Midbrain (tissue), 1 donor: Measurements from ENCODE around the gene TBPL1.

Experiments
- DNase-seq: peaks from one replicate; lab custom pipeline; 2025; lab: John Stamatoyannopoulos, UW

Gene TBPL1

DNA sequence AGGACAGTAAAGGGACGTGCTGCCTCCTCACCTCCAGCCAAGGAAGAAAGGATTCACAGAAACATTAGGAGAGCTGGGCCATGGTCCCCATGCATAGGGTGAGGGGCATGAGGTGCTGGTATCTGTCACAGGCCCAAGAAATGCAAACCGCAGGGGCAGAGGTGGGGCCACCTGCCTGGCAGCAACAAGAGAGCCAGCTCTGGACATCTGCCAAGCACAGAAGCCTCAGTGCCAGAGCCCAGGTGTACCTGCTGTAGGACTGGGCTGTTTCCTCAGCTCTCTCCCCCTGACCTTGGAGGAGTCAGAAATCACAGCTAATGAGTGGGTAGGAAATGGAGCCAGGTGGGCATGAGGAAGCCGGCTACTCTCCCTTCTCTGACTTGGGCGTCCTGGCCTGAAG is 54.1 kb downstream of the TBPL1 start:
- DNase-seq: no peak

DNA sequence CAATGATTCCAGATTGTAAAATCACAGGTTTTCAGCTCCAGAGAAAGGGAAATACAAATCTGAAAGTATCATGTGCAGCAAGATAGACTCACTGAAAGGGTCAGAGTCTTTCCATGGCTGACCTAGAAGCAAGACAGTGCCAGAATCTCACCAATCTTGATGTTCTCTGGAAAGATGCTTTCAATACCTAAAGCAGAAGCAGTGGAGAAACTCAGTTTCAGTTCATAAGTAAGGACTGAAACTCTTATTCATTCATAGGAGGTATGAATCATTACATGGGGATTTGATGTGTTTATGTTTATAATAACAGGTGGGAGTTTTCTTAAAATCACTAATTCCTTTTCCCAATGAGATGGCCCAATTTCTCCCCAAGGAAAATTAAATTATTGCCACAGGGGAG is 56.9 kb downstream of the TBPL1 start:
- DNase-seq: no peak

DNA sequence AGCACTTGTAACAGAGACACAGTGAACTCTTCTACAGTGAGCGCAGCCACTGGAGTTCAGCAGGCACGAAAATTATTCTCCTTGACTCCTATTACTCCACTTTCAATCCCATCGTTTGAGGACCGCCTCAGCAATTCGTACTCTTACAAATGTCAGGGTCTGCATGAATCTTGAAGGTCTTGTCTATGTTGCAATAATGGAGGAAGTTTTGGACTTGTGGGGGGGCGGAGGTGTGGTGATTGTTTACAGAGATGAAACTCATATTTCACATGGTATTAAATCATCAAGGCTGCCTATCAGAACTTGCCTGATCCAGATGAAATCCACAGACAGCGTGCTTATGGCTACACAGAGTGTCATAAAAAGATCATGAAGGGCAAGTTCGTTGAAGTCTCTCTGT is 57.4 kb downstream of the TBPL1 start:
- no peak for DNase-seq

DNA sequence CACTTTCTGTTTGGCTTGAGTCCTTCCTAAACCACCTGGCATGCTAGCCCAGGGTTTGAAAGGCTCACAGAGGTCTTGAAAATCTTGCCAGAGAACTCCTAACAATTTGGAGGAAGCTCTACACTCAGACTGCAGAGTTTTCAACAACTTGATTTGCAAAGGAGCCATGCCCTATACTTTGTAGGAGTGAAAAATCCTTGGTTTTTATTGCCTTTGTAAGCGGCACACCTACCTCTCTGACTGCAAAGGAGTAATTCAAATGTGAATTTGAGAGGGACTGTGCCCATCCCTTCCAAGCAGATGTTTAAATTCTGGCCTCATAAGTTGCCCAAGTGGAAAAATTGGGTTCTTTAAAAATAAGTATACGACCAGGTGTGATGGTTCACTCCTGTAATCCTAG is 58.0 kb downstream of the TBPL1 start:
- DNase-seq: no peak

DNA sequence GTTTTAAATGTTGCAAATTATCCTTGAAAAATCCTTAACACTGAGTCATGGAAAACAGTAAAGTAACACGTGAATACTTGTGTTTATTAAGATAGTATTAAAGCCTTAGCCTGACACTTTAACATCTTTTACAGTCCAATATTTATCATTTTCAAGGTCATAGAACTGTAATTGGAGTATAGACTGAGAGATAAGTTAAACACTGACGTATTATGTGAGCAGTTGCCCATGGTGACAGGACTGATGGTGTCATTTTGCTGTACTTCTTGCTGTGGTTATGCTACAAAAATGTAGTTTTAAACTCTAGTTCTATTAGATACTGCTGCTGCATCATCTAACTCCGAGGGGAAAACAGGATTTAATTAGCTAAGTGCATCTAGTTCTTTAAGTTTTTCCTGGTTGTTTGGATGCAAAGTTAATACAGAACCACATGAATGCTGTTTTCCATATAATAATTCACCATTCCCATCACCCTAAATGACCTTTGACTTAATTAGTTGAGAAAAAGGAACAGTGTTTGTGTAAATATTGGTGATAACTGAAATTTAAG is 61.6 kb downstream of the TBPL1 start:
- no peak for DNase-seq

DNA sequence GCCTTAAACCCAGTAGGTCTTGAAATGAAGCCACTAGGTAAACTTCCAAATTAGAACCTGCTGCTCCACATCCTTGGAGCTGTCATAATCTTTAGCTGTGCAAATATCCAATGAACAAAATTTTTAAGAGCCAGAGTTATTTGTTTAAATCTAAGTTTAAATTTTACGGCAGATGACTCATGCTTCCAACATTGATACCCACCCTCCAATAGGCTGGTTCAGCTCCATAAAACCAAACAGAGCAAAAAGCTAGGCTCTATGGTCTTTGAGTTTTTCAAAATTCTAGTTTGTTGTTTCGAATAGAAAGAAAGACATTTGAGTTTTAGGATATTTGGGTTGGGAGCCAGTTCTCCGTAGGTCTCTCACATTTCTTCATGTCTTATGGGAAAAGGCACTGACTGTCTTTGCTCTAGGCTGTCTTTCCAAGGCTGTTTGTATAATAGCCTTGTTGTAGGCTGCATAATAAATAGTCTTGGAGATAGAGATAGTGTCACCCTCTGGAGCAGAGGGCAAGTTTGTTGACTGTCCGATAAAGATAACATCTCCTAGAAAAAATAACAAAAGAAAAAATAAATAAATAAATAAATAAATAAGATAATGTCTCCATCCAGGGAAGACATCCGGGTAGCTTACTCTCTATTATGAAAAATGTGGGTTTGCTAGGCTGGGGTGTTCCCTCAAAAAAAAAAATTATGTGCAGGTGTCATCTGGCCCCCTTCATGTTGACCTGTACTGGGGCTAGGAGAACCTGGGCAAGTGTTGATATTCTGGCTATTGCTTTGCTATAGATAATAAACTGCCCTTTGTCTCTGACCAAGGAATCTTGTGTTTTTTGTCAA is 62.9 kb downstream of the TBPL1 start:
- no peak for DNase-seq

DNA sequence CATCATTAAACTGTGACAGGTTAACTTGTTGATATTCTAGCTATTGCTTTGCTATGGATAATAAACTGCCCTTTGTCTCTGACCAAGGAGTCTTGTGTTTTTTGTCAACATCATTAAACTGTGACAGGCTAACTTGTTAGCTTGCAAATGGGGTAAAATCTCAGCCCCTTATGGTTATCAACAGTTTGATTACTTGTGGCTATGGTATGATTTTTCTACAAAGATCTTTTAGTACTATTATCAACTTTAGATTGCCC is 63.5 kb downstream of the TBPL1 start:
- no peak for DNase-seq

DNA sequence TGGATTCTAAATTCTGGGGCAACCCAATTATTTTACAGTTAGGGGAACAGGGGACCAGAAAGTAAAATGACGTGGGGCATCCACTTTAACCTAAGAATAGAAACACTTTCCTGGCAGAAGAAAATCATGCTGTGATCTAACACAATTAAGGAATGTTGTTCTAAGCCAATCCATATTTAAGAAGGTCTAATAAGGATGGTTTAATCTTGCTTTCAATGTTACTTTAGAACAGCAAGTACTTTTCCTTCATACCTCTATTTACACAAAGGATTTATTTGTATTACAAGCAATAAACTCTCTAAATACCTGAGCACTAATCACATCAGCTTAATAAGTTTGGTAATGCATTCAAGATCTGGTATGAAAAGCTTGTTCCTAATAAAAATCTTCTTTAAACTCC is 67.0 kb downstream of the TBPL1 start:
- DNase-seq: no peak

DNA sequence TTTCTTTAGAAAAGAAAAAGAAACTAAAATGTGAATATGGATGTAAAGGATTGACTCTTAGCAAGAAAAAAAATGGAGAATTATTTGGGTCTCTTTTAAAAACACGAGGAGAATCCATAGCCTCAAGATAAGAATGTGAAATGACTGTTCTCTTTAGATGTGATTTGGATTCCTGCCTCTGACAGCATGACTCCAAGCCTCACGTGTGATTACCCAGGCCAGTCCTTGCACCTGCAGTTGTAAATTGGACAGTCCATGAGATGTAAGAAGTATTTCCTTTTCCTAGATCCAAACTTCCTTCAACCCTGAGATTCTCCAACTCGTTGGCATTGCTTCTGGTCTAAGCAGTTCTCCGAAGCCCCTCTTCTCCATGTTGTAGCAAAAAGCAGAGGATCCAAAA is 67.5 kb downstream of the TBPL1 start:
- DNase-seq: no peak

DNA sequence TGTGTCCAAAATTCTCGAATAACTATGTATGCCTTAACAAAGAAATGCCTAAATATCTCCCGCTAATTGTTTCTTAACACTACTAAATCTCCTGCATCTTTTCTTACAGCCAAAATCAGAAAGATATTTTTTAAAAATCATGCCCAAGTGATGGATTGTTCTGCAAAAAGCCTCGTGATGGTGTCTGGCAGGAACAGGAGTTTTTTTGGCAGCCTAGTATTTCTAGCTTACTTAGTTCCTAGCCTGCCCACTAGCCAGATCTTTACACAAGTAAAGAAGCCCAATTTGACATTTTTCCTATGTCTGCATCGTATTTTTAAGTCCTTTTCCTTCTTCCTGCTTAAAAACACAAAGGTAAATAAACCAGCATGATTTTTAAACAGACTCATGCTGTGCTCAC is 67.9 kb downstream of the TBPL1 start:
- DNase-seq: peak; percentile 7

DNA sequence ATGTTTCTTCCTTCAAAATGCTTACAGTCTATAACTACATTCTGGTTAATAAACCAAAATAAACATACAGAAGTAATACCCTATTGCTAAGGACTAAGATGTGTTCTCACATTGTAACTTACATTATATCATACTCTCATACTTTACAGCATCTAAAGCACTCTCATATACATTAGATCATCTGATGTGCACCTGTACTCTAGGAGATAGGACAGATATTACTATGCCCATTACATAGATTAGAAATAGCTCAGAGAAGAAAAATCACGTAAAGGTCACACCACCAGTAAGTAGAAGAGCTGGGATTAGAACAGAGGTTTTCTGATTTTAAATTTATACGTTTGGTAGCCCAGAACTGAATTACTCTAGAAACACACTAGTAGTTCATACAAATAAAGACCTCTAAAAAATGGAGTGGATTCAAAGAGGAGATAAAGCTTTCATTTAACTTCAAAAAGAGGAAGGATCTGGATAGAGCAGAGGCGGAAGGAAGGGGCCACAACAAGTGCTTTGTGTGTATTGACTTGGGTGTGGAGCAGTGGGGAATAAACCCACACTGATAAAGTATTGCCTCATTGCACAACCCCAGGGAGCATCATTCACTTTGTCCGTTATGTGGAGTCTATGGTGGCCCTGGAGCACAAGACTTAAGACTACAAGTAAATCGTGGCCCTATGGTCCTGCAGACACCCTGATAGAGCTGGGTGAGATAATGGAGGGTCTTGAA is 68.5 kb downstream of the TBPL1 start:
- no peak for DNase-seq

DNA sequence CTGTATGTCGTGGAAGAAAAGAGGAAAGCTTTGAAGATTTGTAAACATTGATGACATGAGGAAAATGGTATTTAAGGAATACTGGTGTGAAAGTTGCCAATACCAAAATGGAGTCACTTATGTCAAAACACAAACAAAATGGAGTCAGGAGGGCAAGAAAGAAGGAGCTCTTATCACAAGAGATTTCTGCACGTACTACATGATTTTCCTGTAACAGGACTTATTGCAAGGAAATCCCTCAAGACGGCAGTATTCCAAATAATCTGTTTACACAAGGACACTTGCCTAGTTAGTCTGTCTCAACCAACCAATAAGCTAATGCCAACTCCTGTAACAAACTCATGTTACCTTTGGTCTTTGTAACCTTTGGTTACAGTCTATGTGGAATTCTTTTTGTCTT is 69.6 kb downstream of the TBPL1 start:
- DNase-seq: no peak

DNA sequence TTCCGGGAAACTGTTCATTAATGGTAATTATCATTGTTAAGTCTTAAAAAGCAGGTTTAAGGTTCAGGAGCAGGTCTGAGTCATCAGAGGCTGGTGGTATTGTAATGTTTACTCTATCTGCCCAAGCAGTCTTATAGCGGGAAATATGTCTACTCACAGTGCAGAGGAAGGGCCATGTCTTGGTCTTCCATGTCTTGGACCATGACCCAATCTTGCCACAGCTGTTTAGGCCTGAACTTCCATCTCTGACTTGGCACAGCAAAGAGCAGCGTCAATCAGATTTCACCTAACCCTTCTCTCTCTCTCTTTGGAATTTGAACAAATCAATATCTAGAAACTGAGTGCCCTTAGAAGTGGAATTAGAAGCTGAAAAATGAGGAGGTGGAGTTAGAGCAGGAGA is 73.6 kb downstream of the TBPL1 start:
- no peak for DNase-seq

DNA sequence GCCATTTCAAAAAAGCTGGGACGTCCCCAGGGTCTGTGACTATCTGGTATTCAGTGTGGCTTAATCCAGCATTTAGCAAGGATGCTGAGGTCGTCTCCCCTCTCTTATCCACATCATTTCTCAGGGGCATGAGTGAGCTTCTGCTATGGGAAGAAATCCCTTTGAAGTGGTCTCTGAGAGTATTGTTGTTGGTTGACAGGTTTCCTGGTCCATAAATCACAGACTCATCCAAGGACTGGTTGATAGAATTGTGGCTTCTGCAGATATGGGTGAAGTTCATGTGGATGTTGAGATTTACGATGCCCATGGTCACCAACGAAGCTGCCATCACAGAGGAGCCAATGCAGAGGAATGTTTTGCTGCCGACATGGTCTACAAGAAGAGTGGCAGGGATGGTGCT is 75.4 kb downstream of the TBPL1 start:
- no peak for DNase-seq

DNA sequence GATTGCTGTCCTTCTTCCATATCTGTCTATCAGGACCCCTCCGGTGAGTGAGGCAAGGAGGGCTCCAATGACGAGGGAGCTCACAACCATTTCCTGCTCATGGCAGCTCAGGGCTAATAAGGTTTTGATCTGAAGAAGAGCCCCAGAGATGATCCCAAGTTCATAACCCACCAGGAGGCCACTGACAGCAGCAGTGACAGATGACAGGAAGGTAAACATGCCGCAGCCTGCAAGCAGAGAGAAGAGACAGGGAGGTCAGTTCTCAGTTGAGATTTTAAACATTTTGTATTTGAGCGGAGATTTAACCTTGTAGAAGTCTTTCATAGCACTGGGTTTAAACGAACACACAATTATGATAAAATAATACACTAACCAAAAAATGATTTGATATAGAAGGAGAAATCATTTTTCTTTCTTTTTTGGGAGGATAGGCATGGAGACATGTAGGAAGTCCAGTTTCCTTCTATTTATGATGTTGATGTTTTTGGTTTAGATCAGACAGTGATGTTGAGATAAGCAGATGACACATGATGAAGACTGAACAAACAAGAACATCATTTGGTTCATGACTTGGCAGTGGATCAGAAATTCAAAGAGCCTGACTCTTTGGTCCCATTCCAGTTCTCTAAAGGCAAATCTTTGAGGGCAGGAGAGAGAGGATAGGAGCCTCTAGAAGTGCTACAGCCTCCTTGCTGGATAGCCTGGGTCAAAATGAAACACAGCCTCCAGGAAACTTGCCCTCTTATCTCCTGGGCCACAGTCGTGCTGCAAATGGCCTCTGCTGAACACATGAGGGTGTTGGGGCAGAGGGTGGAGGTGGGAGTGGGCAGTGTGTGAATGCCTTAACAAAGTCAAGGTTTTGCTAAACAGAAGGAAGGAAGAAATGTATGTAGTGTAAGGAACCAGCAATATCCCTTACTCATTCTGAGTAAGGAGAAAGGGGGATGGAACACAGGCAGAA is 76.8 kb downstream of the TBPL1 start:
- no peak for DNase-seq

DNA sequence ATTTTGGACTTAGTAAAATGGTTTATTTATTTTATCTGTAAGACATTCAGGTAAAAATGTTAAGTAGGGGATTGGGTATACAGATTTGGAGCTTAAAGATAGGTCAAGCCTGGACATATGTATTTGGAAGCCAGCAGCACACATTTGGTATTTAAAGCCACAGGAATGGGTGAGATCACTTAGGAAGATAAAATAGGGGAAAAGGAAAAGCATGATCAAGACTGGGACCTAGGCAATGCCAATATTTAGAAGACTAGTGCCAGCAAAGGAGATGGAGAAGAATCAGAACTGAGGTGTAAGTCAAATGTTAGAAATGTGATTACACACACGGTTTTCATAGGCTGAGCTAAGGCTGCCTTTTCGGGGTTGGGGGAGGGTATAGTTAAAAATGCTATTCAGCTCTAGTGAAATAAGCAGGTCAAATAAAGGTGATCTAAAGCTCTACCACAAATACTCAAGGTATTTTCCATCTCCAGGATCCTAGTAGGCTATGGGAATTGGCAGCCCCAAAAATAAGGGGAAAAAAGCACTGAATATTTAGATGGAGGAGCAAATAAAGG is 78.8 kb downstream of the TBPL1 start:
- no peak for DNase-seq

DNA sequence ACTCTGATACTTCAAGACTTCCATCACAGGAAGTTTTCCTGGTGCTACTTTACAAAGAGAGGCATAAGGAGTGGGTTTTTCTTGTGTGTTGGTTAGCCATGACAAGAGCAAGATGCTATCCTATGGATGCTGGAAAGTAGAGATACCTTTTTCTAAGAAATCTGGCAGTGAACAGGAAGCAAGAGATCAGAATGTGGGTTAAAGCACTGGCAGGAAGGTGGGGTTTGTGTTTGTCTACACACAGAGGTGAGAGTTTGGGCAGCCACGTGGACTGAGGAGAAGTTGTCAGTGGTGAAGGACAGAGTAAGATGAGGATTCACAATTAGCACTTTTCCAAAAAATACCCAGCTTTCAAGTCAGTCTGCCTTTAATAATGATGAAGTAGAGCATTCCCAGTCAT is 81.5 kb downstream of the TBPL1 start:
- no peak for DNase-seq

DNA sequence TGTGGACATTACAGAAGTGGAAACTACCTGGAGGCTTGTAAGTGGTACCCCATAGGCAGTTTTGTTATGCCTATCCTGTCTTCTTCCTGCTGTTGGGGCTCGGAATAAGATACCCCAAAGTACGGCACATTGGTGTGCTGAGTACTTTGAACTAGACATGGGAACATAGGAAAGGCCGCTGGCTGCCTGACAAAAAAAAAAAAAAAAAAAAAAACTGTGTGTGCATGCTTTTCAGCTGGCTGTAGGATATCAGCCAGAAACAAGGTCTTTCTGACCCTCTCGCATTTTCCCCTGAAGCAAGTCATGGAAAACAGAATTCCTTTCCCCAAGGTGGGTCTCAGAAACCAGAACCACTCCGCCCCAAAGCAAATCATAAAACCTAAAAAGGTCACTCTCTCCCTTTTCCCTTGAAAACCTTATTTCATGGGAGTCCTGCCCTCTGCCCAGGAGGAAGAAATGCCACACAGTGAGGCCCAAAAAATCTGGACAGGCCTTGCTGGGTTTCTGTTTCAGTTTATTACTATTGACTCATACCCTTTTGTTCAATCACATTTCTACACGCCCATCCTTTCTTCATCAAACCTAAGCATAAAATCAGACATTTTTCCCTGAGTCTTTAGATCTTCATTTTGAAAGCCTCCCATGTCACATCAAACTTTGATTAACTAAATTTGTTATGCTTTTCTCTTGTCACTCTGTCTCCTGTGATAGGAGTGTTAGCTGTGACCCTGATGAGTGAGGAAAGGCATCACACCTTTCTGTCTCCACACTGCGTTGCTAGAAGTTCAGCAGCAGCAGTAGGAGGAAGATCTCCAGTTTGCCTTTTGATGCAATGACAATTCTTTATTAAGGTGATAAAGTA is 82.2 kb downstream of the TBPL1 start:
- no peak for DNase-seq

DNA sequence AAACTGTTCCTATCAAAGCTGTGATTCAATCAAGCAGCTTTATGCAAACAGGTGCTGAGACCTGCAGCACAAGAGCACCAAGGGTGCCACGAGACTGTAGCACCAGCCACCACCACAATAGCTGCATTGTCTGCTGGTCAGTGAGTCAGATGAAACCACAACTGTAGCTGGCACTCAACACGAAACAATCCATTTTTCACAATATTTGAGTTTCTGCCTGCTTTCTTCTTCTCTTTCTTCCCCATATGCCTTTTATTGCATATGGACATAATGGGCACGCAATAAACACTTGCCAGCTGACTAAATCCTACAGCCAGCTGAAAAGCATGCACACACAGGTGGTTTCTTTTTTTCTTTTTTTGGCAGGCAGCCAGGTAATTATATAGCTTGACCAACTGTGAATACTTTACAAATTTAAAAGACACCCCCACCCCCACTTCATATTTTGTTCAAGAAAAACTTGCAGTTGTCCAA is 82.8 kb downstream of the TBPL1 start:
- peak; percentile 39 for DNase-seq

DNA sequence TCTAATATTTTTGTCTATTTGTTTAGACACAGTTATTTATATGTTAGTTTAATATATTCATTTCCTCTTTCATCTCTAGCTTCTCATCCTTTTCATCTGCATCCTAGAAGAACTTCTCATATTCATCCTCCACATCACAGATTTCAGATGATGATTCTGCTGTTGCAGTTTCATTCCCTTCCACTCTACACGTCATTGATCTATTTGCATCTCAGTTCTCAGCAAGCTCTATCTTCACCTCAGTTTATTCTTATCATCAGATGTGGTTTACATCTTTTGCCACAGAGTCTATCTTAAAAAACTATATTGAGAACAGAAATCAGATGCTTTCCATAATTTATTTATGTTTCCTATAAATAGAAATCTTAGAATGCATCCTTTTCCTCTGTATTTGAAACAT is 86.1 kb downstream of the TBPL1 start:
- no peak for DNase-seq
